ENCODE measurements around the gene C10orf105. TPM values are rescaled to one million over a fixed set of nuclear protein-coding genes. Genes with fewer than 3 reads are reported as not detected.

The C10orf105 gene
- total RNA-seq, 4 donors from 2014 or later = 0.07 to 1.2 TPM; not detected in 2

- Histone ChIP-seq H3K36me3 (no peaks in the 10 kb centered on the region), H3K9me3 (no peaks in the 10 kb centered on the region), H3K27ac (peak overlapping the region in 1 of 2 donors; percentile 37), H3K27me3 (no peaks in the 10 kb centered on the region), H3K4me1 (no peaks in the 10 kb centered on the region), H3K4me3 (no peak overlapping the region)
- intact Hi-C loops (cut with DNase I; ENCODE audit: low total_unique reads) = no loop called here
- DNase-seq = no peak
- TF ChIP-seq, protein P1, sequence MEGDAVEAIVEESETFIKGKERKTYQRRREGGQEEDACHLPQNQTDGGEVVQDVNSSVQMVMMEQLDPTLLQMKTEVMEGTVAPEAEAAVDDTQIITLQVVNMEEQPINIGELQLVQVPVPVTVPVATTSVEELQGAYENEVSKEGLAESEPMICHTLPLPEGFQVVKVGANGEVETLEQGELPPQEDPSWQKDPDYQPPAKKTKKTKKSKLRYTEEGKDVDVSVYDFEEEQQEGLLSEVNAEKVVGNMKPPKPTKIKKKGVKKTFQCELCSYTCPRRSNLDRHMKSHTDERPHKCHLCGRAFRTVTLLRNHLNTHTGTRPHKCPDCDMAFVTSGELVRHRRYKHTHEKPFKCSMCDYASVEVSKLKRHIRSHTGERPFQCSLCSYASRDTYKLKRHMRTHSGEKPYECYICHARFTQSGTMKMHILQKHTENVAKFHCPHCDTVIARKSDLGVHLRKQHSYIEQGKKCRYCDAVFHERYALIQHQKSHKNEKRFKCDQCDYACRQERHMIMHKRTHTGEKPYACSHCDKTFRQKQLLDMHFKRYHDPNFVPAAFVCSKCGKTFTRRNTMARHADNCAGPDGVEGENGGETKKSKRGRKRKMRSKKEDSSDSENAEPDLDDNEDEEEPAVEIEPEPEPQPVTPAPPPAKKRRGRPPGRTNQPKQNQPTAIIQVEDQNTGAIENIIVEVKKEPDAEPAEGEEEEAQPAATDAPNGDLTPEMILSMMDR (IDR thresholded peaks at IDR 0.05) = no peak
- TF ChIP-seq POLR2A (IDR thresholded peaks at IDR 0.05) = no peak
Measured at GRCh38 chr10:71737001-71737833, 17.6 kb upstream of the C10orf105 start.

GRCh38 chr10:71736570-71736952, 17.0 kb upstream of the C10orf105 start:
- no peak for TF ChIP-seq POLR2A (IDR thresholded peaks at IDR 0.05)
- TF ChIP-seq, protein P1 (IDR thresholded peaks at IDR 0.05) = no peak
- DNase-seq = no peak
- Histone ChIP-seq H3K27me3 (no peaks in the 10 kb centered on the region), H3K4me1 (no peaks in the 10 kb centered on the region), H3K36me3 (no peaks in the 10 kb centered on the region), H3K9me3 (no peaks in the 10 kb centered on the region), H3K4me3 (no peak overlapping the region), H3K27ac (no peak overlapping the region)
- intact Hi-C loops (cut with DNase I; ENCODE audit: low total_unique reads) = no loop called here

DNA sequence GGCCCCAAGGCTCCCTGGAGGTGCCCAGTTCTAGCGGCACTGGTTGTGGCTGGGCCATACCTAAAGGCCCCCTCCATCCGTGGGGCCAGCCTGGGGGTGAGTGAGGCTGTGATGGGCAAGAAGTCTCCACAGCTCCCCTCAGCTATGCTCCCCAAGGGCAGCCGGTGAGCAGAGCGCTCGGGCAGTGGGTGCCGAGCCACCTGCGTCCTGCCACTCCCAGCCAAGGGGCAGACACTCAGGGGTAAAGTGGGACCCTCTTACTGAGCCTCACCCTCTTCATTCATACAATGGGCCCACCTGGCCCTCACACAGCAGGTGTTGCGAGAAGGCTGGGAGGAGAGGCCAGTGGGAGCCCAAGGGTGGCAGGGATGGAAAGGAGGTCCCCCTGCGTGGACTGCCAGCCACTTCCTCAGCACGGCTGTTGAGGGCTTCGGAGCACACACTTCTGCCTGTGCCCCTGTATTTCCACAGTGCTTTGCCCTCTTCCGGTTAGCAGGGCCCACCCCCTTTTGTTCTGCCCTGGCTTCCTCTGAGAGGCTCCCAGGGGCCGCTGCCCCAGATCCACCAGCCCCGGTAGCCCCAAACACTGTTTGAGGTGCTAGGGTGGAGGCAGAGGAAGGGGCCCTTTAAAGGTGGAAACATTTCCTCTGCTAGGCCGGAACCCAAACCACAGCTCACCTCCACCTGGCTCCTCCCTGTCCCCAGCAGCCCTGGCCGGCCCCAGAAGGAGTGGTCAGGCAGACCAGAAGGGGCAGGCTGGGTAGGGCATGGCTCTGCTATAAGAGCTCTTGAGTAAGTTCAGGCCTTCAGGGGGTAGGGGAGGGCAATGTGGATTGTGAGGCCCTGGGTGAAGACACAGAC, 16.4 kb upstream of the C10orf105 start:
- no peaks in the 10 kb centered on the region for H3K4me1 ChIP-seq
- no peak overlapping the region for H3K4me3 ChIP-seq
- H3K36me3 ChIP-seq = no peaks in the 10 kb centered on the region
- DNase-seq = no peak
- H3K27me3 ChIP-seq = no peaks in the 10 kb centered on the region
- TF ChIP-seq POLR2A (IDR thresholded peaks at IDR 0.05) = no peak
- TF ChIP-seq, protein P1 (IDR thresholded peaks at IDR 0.05) = no peak
- no peak overlapping the region for H3K27ac ChIP-seq
- intact Hi-C loops (cut with DNase I; ENCODE audit: low total_unique reads) = no loop called here
- no peaks in the 10 kb centered on the region for H3K9me3 ChIP-seq

DNA sequence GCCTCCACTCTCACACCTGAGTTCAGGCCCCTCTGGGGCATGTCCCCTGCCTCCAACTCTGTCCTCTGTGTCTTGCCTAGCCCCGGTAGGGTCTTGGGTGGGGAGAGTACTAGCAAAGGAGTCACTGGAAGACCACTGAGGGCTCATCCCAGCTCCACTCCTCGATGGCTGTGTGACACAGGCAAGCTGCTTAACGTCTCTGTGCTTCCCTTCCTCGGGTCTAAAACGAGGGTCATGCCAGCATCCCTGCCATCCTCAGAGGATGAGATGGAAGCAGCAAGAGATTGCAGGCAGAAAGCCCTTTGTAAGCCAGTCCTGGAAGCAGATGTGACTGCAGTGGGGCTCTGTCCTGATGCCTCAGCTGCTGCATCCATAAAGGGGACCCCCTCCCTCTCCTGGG, 15.2 kb upstream of the C10orf105 start:
- no peaks in the 10 kb centered on the region for H3K27me3 ChIP-seq
- no peak overlapping the region for H3K27ac ChIP-seq
- no peaks in the 10 kb centered on the region for H3K9me3 ChIP-seq
- no peak for DNase-seq
- H3K36me3 ChIP-seq = no peaks in the 10 kb centered on the region
- TF ChIP-seq POLR2A (IDR thresholded peaks at IDR 0.05) = no peak
- TF ChIP-seq, protein P1 (IDR thresholded peaks at IDR 0.05) = no peak
- intact Hi-C loops (cut with DNase I; ENCODE audit: low total_unique reads) = no loop called here
- no peaks in the 10 kb centered on the region for H3K4me1 ChIP-seq
- H3K4me3 ChIP-seq = no peak overlapping the region

GRCh38 chr10:71731791-71732190, 12.2 kb upstream of the C10orf105 start:
- TF ChIP-seq, protein P1 (IDR thresholded peaks at IDR 0.05) = no peak
- no peak for TF ChIP-seq POLR2A (IDR thresholded peaks at IDR 0.05)
- Histone ChIP-seq H3K36me3 (no peaks in the 10 kb centered on the region), H3K4me1 (peaks cover 0 to 21% of the 10 kb centered on the region in 2 donors), H3K9me3 (no peaks in the 10 kb centered on the region), H3K27ac (no peak overlapping the region), H3K27me3 (no peaks in the 10 kb centered on the region), H3K4me3 (no peak overlapping the region)
- intact Hi-C loops (cut with DNase I; ENCODE audit: low total_unique reads) = no loop called here
- no peak for DNase-seq

Data from uterus (tissue), 4 donors.